ENCODE results near the gene TNNI2. TPM values are rescaled to one million over a fixed set of nuclear protein-coding genes. Genes with fewer than 3 reads are reported as not detected.

Gene TNNI2
- total RNA-seq (2022; extraction: Qiagen RNA extraction; ENCODE audit: low read depth), result not detected in 5 replicates

DNA sequence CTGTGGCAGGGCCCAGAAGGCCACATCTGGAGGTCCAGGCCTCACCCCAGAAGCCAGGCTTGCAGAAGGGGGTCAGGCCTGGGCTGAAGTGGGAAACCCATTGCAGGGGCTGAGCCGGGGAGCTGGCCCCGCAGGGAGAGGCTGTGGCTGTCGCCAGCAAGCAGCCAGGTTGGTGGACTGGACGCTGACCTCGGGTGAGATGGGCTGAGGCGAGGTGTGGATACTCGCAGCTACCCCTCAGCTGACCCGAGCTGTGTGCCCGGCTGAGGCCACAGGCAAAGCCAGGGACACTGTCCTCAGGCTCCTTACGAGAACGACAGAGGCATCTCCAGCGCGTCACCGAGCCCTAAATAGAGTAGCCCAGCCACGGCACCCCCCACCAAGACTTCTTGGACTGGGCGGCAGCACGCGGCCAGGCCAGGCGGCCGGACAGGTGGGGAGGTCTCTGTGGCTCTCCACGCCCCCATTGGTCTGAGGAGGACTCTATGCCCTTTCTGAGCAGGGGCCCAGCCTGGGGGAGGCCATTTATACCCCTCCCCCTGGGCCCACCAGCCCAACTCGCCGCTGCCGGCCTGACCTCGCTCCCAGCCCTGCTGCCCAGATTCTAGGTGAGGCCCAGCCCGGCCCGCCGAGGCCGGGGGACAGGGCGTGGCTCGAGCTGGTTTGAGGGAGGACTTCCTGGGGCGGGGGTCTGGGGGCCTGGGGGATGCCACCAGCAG is at the start of gene TNNI2:
Gene TNNI2, plus strand, starts transcription at position 556 of the 719 bp plus-strand sequence. CDS start 716 bp downstream, outside the sequence.

DNA sequence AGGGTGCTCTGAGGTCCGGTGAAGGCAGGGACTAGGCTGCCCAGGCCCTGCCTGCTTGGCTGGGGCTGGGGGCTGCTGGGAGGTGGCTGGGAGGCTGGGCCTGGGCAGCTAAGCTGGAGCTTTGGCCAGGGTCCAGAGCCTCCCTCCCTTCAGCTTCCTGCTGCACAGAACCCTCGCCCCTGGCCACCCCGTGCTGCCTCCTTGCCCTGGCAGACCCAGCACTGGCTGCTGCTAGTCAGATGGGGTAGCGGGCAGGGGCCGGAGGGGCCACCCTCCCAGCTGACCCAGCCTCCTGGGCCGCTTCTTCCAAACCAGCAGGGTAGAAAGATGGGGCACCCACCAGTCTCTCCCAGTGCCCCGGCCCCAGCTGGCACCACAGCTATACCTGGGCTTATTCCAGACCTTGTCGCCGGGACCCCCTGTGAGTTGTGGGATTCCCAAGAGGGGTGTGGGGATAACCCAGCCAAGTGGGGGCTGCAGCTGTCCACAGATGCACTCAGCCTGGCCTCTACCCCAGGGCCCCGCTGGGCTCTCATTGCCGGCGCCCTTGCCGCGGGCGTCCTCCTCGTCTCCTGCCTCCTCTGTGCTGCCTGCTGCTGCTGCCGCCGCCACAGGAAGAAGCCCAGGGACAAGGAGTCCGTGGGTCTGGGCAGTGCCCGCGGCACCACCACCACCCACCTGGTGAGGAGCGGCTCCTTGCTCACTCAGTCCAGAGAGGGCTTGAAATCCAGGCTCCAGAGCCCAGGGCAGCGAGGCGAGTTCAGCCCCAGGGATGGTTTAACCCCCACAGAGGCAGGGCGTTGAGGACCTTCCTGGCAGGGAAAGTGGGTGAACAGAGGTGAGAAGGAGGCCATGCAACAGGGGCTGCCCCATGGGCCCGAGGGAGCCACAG is 3.8 kb upstream of the TNNI2 start, which contains the start of gene SYT8:
Gene SYT8, plus strand, starts transcription at position 212 of the 892 bp plus-strand sequence. Its CDS starts 116 bp downstream, at position 328.

DNA sequence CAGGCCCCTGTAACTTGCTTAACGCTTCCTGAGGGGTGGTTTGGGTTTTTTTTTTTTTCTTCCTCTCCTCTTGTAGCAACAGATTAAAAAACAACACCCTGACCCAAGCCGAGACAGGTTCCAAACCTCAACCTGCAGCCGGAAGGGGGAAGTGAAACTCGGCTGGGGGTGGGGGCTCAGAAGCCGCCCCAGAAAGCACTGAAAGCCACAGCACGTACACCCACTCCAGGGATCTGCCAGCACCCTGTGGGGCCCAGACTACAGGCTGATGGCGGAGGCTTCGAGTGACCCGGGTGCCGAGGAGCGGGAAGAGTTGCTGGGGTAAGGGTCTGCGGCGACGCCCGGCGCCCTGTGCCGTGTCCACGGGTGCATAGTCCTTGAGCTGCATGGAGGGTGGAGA is 14.1 kb downstream of the TNNI2 start, which contains the start of gene LSP1:
Gene LSP1, plus strand, starts transcription at position 208 of the 400 bp plus-strand sequence. Its CDS starts 61 bp downstream, at position 269.

Other genes with a start within 250 kb of the TNNI2 start
- gene KRTAP5-2, start 240.7 kb upstream of the TNNI2 start, total RNA-seq (2022; extraction: Qiagen RNA extraction; ENCODE audit: low read depth), result not detected in 5 replicates
- gene KRTAP5-3, start 230.5 kb upstream of the TNNI2 start, total RNA-seq (2022; extraction: Qiagen RNA extraction; ENCODE audit: low read depth), result not detected in 5 replicates
- not detected in 5 replicates for gene KRTAP5-4, start 216.8 kb upstream of the TNNI2 start, total RNA-seq (2022; extraction: Qiagen RNA extraction; ENCODE audit: low read depth)
- not detected in 5 replicates for gene KRTAP5-5, start 209.2 kb upstream of the TNNI2 start, total RNA-seq (2022; extraction: Qiagen RNA extraction; ENCODE audit: low read depth)
- gene KRTAP5-6, start 141.8 kb upstream of the TNNI2 start, total RNA-seq (2022; extraction: Qiagen RNA extraction; ENCODE audit: low read depth), result not detected in 5 replicates
- gene IFITM10, start 88.4 kb upstream of the TNNI2 start, total RNA-seq (2022; extraction: Qiagen RNA extraction; ENCODE audit: low read depth), result 0.89 to 1.3 TPM (median 0.94 TPM) in 5 replicates
- gene CTSD, start 75.1 kb upstream of the TNNI2 start, total RNA-seq (2022; extraction: Qiagen RNA extraction; ENCODE audit: low read depth), result 379 to 541 TPM (median 436 TPM) in 5 replicates
- 0.06 to 0.22 TPM in 2 of 5 replicates, not detected in the others for gene SYT8, start 4.0 kb upstream of the TNNI2 start, total RNA-seq (2022; extraction: Qiagen RNA extraction; ENCODE audit: low read depth)
- gene LSP1, start 14.1 kb downstream of the TNNI2 start, total RNA-seq (2022; extraction: Qiagen RNA extraction; ENCODE audit: low read depth), result 0.73 to 3.1 TPM (median 1.8 TPM) in 5 replicates
- not detected in 5 replicates for gene PRR33, start 52.9 kb downstream of the TNNI2 start, total RNA-seq (2022; extraction: Qiagen RNA extraction; ENCODE audit: low read depth)
- 0.11 to 0.17 TPM in 2 of 5 replicates, not detected in the others for gene TNNT3, start 80.7 kb downstream of the TNNI2 start, total RNA-seq (2022; extraction: Qiagen RNA extraction; ENCODE audit: low read depth)
- gene MRPL23, start 108.4 kb downstream of the TNNI2 start, total RNA-seq (2022; extraction: Qiagen RNA extraction; ENCODE audit: low read depth), result 132 to 156 TPM (median 149 TPM) in 5 replicates
- gene H19, start 158.9 kb downstream of the TNNI2 start, total RNA-seq (2022; extraction: Qiagen RNA extraction; ENCODE audit: low read depth), result 8.8 to 13.0 TPM (median 10.6 TPM) in 5 replicates

Data from A549 treated with DMSO at 1 μM for 4 hours (cell line).